Endothelial cell of umbilical vein (primary cell): ENCODE data around the gene MITF. TPM values are rescaled to one million over a fixed set of nuclear protein-coding genes. Genes with fewer than 3 reads are reported as not detected.

ENCODE experiments used
- BruUV-seq: library from RNA; stranded (reverse); fragments of 400-500 nt; replicated peaks from 2 replicates; lab custom pipeline; 2021; lab: Mats Ljungman, UMichigan
- CTCF ChIA-PET: fragments of 300-600, 350-600 bp; sonication (Branson Sonifier 250); formaldehyde crosslinking; loops from one replicate; lab custom pipeline; 2021; ENCODE audit warnings: antibody characterized with exemption, inconsistent platforms; lab: Charles Lee
- POLR2A ChIA-PET: fragments of 300-600, 350-600 bp; sonication (Branson Sonifier 250); formaldehyde crosslinking; loops from one replicate; lab custom pipeline; 2021; ENCODE audit warnings: antibody characterized with exemption, inconsistent platforms; lab: Charles Lee
- DNase-seq: peaks from one replicate; pipeline ENCODE4 v3.0.0-alpha.2; 2011; ENCODE audit warnings: low read depth, low spot score
- FAIRE-seq: peaks from 2 replicates; lab custom pipeline; 2011; peaks lifted over from hg19 to GRCh38; lab: Jason Lieb, UNC
- H2AFZ ChIP-seq: 2 replicates; pipeline ENCODE4 v1.6.0; 2012; ENCODE audit warnings: low read depth, low read length, control low read depth, inconsistent platforms
- H3K27ac ChIP-seq: 2 replicates; pipeline ENCODE4 v1.5.1; 2011; ENCODE audit warnings: low read depth, mild to moderate bottlenecking, control low read depth, low read length, moderate library complexity; ENCODE audit not compliant: insufficient read depth
- H3K27me3 ChIP-seq, 2 experiments: 2 replicates each; pipeline versions ENCODE4 v1.6.0 to v1.6.1; 2011; ENCODE audit warnings: low read length in 2 of 2, mixed read lengths in 1 of 2; ENCODE audit not compliant: control insufficient read depth in 2 of 2, insufficient read depth in 2 of 2
- H3K36me3 ChIP-seq, 2 experiments: 2 replicates in 1 of 2; 3 replicates in 1 of 2; pipeline ENCODE4 v1.5.1; 2011; ENCODE audit warnings: low read length in 2 of 2, mild to moderate bottlenecking in 1 of 2, moderate library complexity in 1 of 2; ENCODE audit not compliant: control insufficient read depth in 2 of 2, insufficient read depth in 2 of 2; ENCODE audit errors: extremely low read depth in 1 of 2
- H3K4me1 ChIP-seq: 3 replicates; pipeline ENCODE4 v1.5.1; 2011; ENCODE audit warnings: mild to moderate bottlenecking, low read length; ENCODE audit not compliant: control insufficient read depth, insufficient read depth; ENCODE audit errors: extremely low read depth
- H3K4me2 ChIP-seq: 2 replicates; pipeline ENCODE4 v1.6.1; 2011; ENCODE audit warnings: low read length, control low read depth, mixed read lengths; ENCODE audit not compliant: insufficient read depth
- H3K4me3 ChIP-seq, 3 experiments: fragments of 200-600 bp in 1 of 3; sonication (generic), shearing (Covaris generic) in 1 of 3; replicated peaks in 1 of 3; 2 replicates each; pipeline ENCODE4 v1.5.1; 2011 to 2016; ENCODE audit warnings: control low read depth in 3 of 3, low read length in 3 of 3, mild to moderate bottlenecking in 2 of 3, inconsistent platforms in 1 of 3, low read depth in 1 of 3, moderate library complexity in 1 of 3; ENCODE audit not compliant: insufficient read depth in 1 of 3
- H3K79me2 ChIP-seq: 2 replicates; pipeline ENCODE4 v1.6.0; 2012; ENCODE audit warnings: low read length, inconsistent platforms; ENCODE audit not compliant: control insufficient read depth, insufficient read depth
- H3K9ac ChIP-seq: replicated peaks from 2 replicates; pipeline ENCODE3; 2011; ENCODE audit warnings: low read length, control low read depth; ENCODE audit not compliant: insufficient read depth; ENCODE audit errors: extremely low read depth
- H3K9me1 ChIP-seq: replicated peaks from 3 replicates; pipeline ENCODE4 v1.6.0; 2011; ENCODE audit warnings: mild to moderate bottlenecking, low read length; ENCODE audit not compliant: control insufficient read depth, insufficient read depth; ENCODE audit errors: extremely low read depth
- H3K9me3 ChIP-seq: replicated peaks from 2 replicates; pipeline ENCODE4 v1.5.1; 2012; ENCODE audit warnings: low read length, inconsistent platforms; ENCODE audit not compliant: control insufficient read depth, insufficient read depth
- H4K20me1 ChIP-seq: replicated peaks from 2 replicates; pipeline ENCODE3; 2011; ENCODE audit warnings: mild to moderate bottlenecking, low read length; ENCODE audit not compliant: control insufficient read depth, insufficient read depth; ENCODE audit errors: extremely low read depth
- CTCF ChIP-seq, 2 donors: IDR thresholded peaks; 1 replicate in 1 of 2; 2 replicates in 1 of 2; pipeline ENCODE4 v1.5.1; 2011; ENCODE audit warnings: low read length in 2 of 2, mild to moderate bottlenecking in 2 of 2, moderate library complexity in 2 of 2, control low read depth in 1 of 2, inconsistent platforms in 1 of 2, low read depth in 1 of 2; ENCODE audit not compliant: insufficient read depth in 1 of 2; ENCODE audit errors: extremely low read depth in 1 of 2
- EZH2 ChIP-seq: IDR thresholded peaks from 2 replicates; pipeline ENCODE4 v1.6.1; 2012; ENCODE audit warnings: borderline replicate concordance, low read depth, mild to moderate bottlenecking, moderate library complexity, low read length, inconsistent platforms; ENCODE audit not compliant: severe bottlenecking
- FOS ChIP-seq: IDR thresholded peaks from 2 replicates; pipeline ENCODE4 v1.6.1; 2011; ENCODE audit warnings: mild to moderate bottlenecking, low read length, moderate library complexity, borderline replicate concordance; ENCODE audit not compliant: insufficient read depth
- GATA2 ChIP-seq: IDR thresholded peaks from 2 replicates; pipeline ENCODE4 v1.7.0; 2011; ENCODE audit warnings: low read depth, mild to moderate bottlenecking, moderate library complexity, mixed read lengths, low read length; ENCODE audit not compliant: insufficient read length, insufficient read depth
- JUN ChIP-seq: IDR thresholded peaks from 2 replicates; pipeline ENCODE4 v1.6.1; 2011; ENCODE audit warnings: borderline replicate concordance, low read depth; ENCODE audit not compliant: insufficient read length, insufficient read depth
- MYC ChIP-seq: IDR thresholded peaks from one replicate; pipeline ENCODE4 v1.6.1; 2011; ENCODE audit warnings: mild to moderate bottlenecking, low read depth, low read length
- POLR2AphosphoS5 ChIP-seq: IDR thresholded peaks from 2 replicates; pipeline ENCODE4 v1.6.1; 2012; ENCODE audit warnings: low read depth, mild to moderate bottlenecking, control low read depth, low read length, moderate library complexity; ENCODE audit not compliant: insufficient read depth
- dilution Hi-C: fragments of 300-500 bp; cut with MboI; formaldehyde crosslinking; loops from one replicate; pipeline ENCODE4 v1.15.0; 2019; ENCODE audit warnings: low sequenced_read_pairs; ENCODE audit not compliant: extremely low pct_ligation_motif_present
- intact Hi-C: fragments of 100-400 bp; cut with micrococcal nuclease; formaldehyde crosslinking; loops from one replicate; pipeline ENCODE4 v1.10.0; 2022
- polyA plus RNA-seq, 4 experiments: library from polyadenylated mRNA; depleted of rRNA in 3 of 4; stranded (reverse) in 3 of 4; unstranded in 1 of 4; fragments of >200 nt; gene quantifications; 2 replicates each; pipeline versions ENCODE4 v1.2.1 to v1.2.3, GENCODE V29; 2011 to 2012; ENCODE audit warnings: missing spikeins in 1 of 4
- total RNA-seq: library from RNA; stranded (reverse); gene quantifications from 2 replicates; pipeline ENCODE4 v1.2.3, GENCODE V29; 2021
- TF ChIP-seq, protein P1 (sequence below): IDR thresholded peaks from 2 replicates; pipeline ENCODE4 v1.6.1; 2011; ENCODE audit not compliant: insufficient read depth, insufficient read length

The MITF gene
- total and polyA plus RNA-seq, 2 donors (not counting 3 experiments of a cell fraction or from before 2014, with no cell fraction given) = 1.6 to 2.5 TPM

GRCh38 chr3:69932087-69932486 lies 192.8 kb downstream of the MITF start:
- no TSS peak for BruUV-seq
- Histone ChIP-seq H3K4me2 (no peak overlapping the region), H3K27ac (no peak overlapping the region), H3K9ac (no peak overlapping the region), H2AFZ (no peak overlapping the region), H4K20me1 (no peaks in the 10 kb centered on the region), H3K9me3 (no peaks in the 10 kb centered on the region), H3K36me3 (no peaks in the 10 kb centered on the region), H3K4me1 (no peaks in the 10 kb centered on the region), H3K27me3 (no peaks in the 10 kb centered on the region), H3K4me3 (no peak overlapping the region), H3K9me1 (no peaks in the 10 kb centered on the region), H3K79me2 (no peaks in the 10 kb centered on the region)
- dilution Hi-C loops (no loop called here), intact Hi-C loops (no loop called here)
- TF ChIP-seq JUN (no peak), EZH2 (no peak), POLR2AphosphoS5 (no peak)
- ChIA-PET CTCF (no interaction called here), POLR2A (no interaction called here)
- no peak for DNase-seq
- FAIRE-seq = no peak

GRCh38 chr3:69932501-69932900 lies 193.2 kb downstream of the MITF start:
- Histone ChIP-seq H3K4me2 (no peak overlapping the region), H3K36me3 (no peaks in the 10 kb centered on the region), H3K9me3 (no peaks in the 10 kb centered on the region), H3K9me1 (no peaks in the 10 kb centered on the region), H3K4me3 (no peak overlapping the region), H3K9ac (no peak overlapping the region), H4K20me1 (no peaks in the 10 kb centered on the region), H3K27ac (no peak overlapping the region), H3K4me1 (no peaks in the 10 kb centered on the region), H2AFZ (no peak overlapping the region), H3K27me3 (no peaks in the 10 kb centered on the region), H3K79me2 (no peaks in the 10 kb centered on the region)
- ChIA-PET POLR2A (no interaction called here), CTCF (no interaction called here)
- FAIRE-seq = no peak
- dilution Hi-C loops (no loop called here), intact Hi-C loops (no loop called here)
- DNase-seq = no peak
- BruUV-seq = no TSS peak
- TF ChIP-seq POLR2AphosphoS5 (no peak), CTCF (IDR thresholded peaks at IDR 0.05; ENCODE audit: extremely low read depth in 1 of 2, insufficient read depth in 1 of 2, low read depth in 1 of 2, low read length in 2 of 2) (no peak), MYC (no peak), GATA2 (no peak), EZH2 (no peak), FOS (no peak), JUN (no peak)
- TF ChIP-seq, protein P1, sequence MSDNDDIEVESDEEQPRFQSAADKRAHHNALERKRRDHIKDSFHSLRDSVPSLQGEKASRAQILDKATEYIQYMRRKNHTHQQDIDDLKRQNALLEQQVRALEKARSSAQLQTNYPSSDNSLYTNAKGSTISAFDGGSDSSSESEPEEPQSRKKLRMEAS = no peak
